HS-5 (cell line): Measurements from ENCODE around the gene ACER2.
A peak's percentile ranks its signal among the peaks of the same experiment; 100 is the strongest.

ENCODE experiments used
- DNase-seq: peaks from one replicate; pipeline ENCODE4 v3.0.0-alpha.2; 2012; ENCODE audit warnings: low read depth

Gene ACER2

DNA sequence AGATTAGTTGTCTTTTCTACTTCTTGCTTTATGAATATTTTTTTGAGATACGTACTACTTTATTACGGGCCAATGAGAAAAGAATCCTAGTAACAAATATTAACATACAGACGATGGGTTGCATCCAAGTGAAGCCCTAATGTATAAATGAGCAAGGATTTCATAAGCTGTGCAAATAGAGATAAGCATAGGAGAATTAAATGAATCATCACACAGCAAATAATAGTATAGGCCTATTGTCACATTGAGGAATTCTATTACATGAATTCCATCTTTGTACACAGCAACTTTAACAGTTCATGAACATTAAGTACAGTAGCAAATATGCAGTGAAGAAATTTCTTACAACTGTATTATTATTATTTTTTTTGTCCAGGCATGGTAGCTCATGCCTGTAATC, 78.0 kb downstream of the ACER2 start:
- no peak for DNase-seq

GRCh38 chr9:19488721-19489120, 79.9 kb downstream of the ACER2 start:
- no peak for DNase-seq

- DNase-seq, result no peak
These were observed 81.5 kb downstream of the ACER2 start for GRCh38 chr9:19490269-19490668.

GRCh38 chr9:19490828-19491227, 82.0 kb downstream of the ACER2 start:
- no peak for DNase-seq

- DNase-seq, result no peak
These were observed 84.0 kb downstream of the ACER2 start for GRCh38 chr9:19492775-19493173.

DNA sequence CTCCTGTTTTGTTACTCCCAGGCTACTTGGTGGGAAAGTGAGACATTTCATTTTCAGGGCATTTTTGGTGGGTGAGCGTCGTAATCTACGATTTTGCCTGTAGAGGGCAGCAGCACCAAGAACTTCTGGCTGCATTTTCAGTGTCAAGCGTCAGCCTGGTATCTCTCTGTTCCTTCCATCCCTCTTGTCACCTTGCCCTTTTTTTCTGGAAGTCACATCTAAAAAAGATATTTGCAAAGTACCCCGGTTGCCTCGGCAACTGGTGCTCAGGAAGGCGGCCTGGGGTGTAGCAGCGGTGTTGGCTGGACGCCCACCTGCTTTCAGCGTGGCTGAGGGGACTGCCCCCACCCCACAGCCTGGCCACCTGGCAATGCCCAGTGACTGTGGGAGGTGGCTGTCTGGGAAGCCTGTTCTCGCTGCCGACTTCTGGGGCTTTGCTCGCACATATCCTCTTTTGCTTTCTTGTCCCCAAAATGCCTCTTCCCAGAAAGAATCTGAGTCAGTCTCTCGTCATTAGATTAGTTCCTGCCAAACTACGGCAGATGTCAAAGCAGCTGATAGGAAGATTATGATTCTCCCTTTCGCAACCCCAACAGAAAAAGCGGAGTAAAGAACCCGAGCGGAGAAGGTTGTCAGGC, 84.5 kb downstream of the ACER2 start:
- peak; percentile 63 for DNase-seq

- DNase-seq, result no peak
These were observed 85.1 kb downstream of the ACER2 start for GRCh38 chr9:19493876-19494275.

DNA sequence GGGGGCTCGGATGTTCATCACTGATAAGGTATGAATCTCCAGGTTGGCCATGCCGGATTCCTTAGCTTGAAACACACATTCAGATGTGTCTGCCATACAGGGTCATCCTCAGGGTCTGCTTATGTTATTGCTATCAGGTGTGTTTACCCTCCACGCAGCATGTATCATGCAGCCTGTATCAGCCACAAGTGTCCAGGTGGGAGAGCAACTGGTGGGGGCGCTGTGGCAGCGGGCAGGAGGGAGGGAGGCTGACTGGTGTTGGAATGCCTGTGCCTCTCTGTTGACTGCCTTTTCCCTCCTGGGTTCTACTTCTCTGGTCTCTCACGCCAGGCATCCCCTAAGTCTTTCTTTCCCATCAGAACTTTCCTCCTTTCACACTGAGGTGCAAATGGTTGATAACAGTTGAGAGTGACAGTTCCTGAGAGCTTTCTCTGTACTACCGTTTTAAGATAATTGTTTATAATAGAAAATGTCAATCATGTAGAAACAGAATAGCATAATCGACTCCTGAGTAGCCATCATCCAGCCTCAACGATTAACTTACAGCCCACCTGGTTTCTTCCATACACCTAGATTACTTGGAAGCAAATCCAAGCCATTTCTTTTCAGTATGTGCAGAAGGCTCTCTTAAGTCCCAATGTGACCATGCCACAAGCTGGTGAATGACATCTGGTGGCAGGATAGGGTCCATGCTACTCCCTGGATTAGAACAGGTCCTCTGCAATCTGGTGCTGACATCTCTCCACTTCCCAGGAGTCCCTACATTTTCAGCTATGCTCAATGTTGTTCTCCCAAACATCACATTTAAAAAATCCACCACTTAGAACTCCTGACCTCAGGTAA, 86.6 kb downstream of the ACER2 start:
- no peak for DNase-seq

DNA sequence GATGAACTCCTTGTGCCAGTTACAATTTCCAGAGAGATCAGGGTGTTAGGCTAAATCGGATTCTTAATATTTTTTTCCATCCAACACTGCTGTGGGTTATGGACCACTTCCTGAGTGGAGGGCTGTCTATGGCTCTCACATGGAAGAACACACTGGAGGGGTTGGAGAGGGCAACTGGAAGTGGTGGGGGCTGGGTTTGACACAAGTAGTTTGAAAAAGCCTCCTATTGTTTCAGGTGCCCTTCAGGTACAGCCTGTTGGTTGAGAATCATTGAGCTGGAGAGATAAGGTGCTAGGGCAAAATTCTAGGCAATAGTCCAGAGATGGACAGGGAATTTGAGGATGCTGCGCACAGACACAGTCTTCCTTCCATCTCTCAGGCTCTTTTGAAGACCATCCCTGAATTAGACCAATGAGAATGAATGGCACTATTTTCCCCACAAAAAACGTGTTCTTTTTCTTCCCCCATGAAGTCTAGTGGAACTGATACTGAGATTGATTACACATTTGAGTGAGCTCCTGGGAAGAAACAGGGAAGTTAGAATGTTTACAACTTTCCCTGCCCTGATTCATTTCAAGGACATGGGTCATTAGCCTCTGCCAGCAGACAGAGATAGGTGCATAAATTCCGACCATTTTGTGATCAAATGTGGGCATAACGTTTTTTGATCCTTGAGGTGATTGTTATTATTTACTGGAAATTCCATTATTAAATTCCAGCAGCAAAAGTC, 87.7 kb downstream of the ACER2 start:
- DNase-seq, result no peak

DNA sequence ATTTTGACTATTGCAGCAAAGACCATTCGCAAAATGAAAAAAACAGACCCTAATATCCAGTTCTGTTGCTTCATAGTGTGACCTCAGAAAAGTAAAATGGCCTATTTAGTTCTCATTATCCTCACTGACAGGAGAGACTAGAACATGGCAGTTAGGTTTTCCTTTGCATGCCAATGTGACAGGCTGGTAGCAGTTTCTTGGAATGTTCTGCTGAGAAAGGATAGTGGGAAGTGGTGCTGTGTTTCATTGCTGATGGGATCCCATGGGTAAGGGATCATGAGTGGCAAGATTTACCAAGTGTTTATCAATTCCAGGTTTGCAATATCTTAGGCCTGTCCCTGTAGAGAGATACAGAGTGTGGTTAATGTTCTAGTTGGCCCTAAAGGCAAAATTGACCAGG, 88.5 kb downstream of the ACER2 start:
- DNase-seq, result no peak

- peak; percentile 13 for DNase-seq
These were observed 89.2 kb downstream of the ACER2 start for GRCh38 chr9:19498015-19498414.
